Dedifferentiated amniotic fluid mesenchymal stem cell (primary cell): ENCODE results near the gene PRPF38B.
"Not testable (repeated sequence)": the region's sequence is repeated elsewhere in the genome, so short reads cannot be mapped to it uniquely, and the experiment has no call there.

Experiments
- DNase-seq: peaks from one replicate; pipeline ENCODE4 v3.0.0-alpha.2; 2016; ENCODE audit errors: extremely low spot score

Gene PRPF38B

GRCh38 chr1:108691942-108692723 is at the start of gene PRPF38B:
PRPF38B (plus strand) TSS chr1:108692310; CDS start chr1:108692592, 282 bp downstream.
- DNase-seq = peak; percentile 91

- peak; percentile 59 for DNase-seq
Measured at GRCh38 chr1:108643492-108644335, 48.4 kb upstream of the PRPF38B start.

- DNase-seq = no peak
Measured at GRCh38 chr1:108644984-108645383, 47.1 kb upstream of the PRPF38B start.

- DNase-seq = no peak
Measured at GRCh38 chr1:108645564-108646184, 46.4 kb upstream of the PRPF38B start.

GRCh38 chr1:108646265-108646647 is 45.9 kb upstream of the PRPF38B start:
- DNase-seq = no peak

GRCh38 chr1:108646648-108647269 is 45.4 kb upstream of the PRPF38B start:
- no peak for DNase-seq

- no peak for DNase-seq
Measured at GRCh38 chr1:108653431-108654105, 38.5 kb upstream of the PRPF38B start.

GRCh38 chr1:108657356-108658080 is 34.6 kb upstream of the PRPF38B start:
- DNase-seq = no peak

GRCh38 chr1:108661030-108661609 is 31.0 kb upstream of the PRPF38B start, which contains the start of gene HENMT1:
HENMT1 (minus strand) TSS chr1:108661093; CDS start chr1:108659884, 1,209 bp downstream.
- DNase-seq = no peak

- no peak for DNase-seq
Measured at GRCh38 chr1:108663074-108663473, 29.0 kb upstream of the PRPF38B start.

GRCh38 chr1:108664481-108664880 is 27.6 kb upstream of the PRPF38B start:
- DNase-seq = no peak

GRCh38 chr1:108665067-108665466 is 27.0 kb upstream of the PRPF38B start:
- no peak for DNase-seq

GRCh38 chr1:108665771-108666170 is 26.3 kb upstream of the PRPF38B start:
- no peak for DNase-seq

GRCh38 chr1:108667422-108667821 is 24.7 kb upstream of the PRPF38B start:
- DNase-seq = not testable (repeated sequence)

- no peak for DNase-seq
Measured at GRCh38 chr1:108668777-108669176, 23.3 kb upstream of the PRPF38B start.

GRCh38 chr1:108669679-108670078 is 22.4 kb upstream of the PRPF38B start:
- no peak for DNase-seq

GRCh38 chr1:108670131-108670773 is 21.9 kb upstream of the PRPF38B start:
- DNase-seq = no peak

- no peak for DNase-seq
Measured at GRCh38 chr1:108671143-108671542, 21.0 kb upstream of the PRPF38B start.

- DNase-seq = no peak
Measured at GRCh38 chr1:108678706-108679105, 13.4 kb upstream of the PRPF38B start.
